Stimulated activated CD8-positive, alpha-beta memory T cell treated with anti-CD3 and anti-CD28 coated beads, Interleukin-7, amount 100 ng/mL, for 4 hours (primary cell): Measurements from ENCODE around the gene TMPRSS2.

Experiments used
- DNase-seq, 2 donors: peaks; one replicate each; pipeline ENCODE4 v3.0.0-alpha.2; 2020; ENCODE audit warnings: low read depth in 2 of 2

The TMPRSS2 gene

DNA sequence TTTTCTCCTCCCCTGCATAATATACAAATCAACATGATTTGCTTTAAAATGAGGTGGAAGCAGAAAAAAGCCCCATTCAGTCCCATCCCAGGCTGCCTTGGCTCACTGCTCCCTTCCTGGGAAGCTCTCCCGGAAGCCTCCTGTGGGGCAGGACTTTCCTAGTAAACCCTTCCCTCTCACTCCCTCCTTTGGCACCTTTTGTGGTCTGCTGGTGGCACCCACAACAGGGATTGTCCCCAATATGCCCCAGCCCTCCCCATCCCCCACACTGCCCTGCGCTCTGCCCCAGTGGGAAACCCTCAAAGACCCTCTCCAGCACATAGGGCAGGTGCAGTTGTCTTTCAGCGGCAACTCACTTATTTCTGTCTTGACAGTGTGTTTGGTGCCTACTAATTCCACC is 1.8 kb upstream of the TMPRSS2 start:
- no peak for DNase-seq

DNA sequence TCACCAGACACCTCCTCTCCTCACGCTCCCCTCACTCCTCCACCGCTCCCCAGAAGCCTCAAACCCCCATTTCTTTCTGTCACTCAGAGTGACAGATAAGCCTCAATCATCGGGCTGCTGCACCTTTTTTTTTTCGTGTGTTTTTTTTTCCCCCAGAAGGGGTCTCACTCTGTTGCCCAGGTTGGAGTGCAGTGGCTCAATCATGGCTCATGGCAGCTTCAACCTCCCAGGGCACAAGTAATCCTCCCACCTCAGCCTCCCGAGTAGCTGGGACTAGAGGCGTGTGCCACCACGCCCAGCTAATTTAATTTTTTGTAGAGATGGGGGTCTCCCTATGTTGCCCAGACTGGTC is 1.2 kb upstream of the TMPRSS2 start:
- no peak for DNase-seq

DNA sequence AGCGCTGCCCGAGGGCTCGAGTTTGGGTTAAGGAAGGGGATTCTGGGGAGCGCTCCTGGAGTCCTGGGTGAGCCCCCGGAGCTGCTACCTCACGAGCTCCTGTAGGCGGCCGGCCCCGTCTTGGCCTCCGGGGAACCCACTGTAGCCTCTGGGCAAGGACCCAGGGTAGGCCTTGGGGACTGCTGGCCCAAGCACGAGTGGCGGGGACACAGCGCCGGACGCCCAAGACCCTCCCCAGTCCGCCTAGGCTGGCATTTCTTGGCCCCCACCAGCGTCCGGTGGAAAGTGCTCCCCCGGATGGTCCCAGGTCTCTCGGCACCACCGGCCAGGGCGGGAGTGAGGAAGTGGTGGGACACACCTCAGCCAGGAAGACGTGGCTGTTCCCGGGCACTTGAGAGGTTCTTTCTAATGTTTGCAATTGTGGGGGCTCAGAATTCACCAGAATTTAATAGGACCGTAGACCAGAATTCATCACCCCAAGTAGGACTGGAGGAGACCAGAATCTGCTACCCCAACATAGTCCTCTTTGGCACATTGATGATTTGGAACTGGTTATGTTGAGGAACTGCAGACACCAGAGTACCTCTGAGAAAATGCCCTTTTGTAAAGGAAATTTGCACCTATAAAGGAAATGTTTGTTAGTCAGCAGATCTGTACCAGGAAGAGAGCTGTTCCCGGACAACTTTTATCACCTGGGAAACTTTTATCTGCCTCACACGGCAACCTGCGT is 622 bp upstream of the TMPRSS2 start:
- DNase-seq = no peak

DNA sequence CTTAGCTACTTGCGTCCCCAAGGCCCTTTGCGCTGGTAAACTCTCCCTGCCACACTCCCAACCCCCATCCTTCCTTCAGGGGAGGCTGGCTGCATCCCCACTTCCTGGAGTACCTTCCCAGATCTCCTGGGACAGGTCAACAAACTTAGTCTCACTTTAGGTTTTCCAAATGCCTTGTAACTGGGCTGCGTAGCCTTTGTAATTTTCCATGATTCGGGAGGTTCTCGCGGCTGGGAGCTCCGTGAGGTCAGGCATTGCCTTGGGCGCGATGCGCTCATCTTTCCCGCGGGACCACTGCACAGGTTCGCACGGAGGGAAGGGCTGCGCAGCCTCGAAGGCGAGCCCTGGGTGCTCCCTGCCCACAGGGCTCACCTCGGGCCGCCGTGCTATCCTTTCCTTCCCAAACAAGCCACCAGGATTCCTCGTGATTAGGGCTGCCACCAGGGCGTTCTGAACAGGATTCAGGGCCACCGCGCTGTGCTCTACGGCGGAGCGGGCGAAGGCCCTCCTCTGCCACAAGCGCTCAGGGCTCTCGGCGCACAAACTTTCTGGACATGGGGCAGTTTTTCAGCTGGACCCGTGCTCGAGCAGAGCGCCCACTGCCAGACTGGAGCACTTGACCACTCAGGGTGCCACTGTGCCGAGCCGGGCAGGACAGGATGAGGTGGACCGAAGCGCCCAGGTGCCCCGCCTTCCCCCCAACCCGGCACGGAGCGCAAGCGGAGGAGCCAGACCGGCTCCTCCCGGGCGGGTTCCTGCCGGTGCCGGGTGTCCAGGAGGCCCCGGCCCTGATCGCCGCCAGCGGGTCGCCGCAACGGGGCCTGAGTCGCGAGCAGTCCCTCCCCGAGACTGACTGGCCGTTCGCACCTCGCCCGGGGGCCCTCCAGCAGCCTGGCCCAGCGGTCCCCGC is 1.1 kb downstream of the TMPRSS2 start:
- no peak for DNase-seq

DNA sequence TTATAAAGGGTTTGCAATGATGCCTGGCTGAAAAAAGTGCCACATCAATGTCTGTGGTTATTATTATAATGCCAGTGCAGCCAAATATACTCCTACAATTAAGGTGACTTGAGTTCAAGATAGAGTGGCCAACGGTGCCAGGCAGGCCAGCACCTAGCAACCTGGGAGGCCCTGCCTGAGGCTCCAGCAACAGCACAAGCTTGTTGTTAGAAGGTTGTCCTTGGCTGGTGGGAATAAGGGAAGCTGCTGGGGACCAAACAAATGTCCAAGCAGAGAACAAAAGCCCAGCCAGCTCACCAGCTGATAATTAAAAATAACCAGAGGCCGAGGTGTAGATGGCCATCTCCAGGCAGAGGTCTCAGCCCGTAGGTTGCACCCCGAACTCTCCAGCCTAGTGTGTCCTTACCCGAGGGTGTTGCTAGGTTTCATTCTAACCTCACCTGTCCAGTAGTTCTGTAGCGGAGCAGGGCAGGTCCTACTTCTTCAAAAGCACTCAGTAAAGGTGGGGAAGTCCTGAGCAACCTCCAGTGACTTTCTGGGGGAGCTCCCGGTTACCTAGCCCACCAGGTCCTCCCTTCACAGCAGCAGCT is 1.9 kb downstream of the TMPRSS2 start:
- DNase-seq = no peak

DNA sequence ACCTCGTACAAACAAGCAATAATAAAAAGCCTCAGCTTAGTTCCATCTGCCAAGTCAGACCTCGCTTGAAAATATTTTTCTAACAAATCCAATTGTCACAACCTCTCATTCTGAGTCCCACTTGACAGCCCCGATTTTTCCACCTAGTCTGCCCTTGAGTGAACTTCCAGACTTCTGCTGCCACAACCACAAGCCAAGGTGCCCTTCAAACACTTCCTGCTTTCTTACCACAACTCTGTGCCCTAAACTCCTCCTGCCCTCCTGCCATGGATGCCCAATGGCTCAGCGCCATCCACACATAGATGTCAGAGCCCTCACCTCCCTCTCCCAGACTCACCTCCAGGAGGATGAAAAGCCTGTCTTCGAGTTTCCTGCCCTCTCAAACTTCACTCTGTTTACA is 3.9 kb downstream of the TMPRSS2 start:
- DNase-seq = no peak

DNA sequence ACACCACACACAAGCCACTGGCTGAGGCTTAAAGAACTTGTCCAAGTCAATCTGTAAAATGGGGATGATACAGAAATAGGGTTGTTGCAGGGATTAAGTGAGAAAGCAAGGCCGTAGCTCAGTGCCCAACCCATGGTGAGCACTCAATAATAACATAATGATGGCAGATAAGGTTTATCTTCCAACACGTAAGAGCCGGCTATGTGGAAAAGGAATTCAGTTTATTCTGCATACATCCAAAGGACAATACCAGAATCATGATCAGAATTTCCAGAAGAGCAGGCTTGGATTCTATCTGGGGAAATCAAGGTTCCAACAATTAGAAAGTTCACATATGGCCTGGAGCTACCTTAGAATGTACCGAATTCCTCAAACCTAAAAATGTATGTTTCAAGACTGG is 4.6 kb downstream of the TMPRSS2 start:
- no peak for DNase-seq

DNA sequence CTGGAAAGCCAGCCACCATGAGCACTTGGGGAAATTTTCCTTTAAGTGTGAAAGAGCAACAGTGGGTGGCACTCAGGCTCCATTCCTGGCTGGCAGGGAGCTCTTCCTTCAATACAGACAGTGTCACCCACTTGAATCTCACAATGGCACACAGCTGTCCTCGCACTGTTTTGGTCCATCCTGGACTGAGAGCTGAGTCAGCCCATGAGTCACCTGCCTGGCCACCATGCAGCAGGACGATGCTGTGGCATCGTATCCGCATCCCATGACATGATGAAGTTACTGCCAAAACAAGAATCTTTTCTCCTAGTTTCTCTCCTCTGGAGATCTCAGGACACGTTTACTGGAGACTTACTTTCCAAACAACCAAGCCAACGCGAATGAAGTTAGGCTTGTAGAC is 6.0 kb downstream of the TMPRSS2 start:
- no peak for DNase-seq

DNA sequence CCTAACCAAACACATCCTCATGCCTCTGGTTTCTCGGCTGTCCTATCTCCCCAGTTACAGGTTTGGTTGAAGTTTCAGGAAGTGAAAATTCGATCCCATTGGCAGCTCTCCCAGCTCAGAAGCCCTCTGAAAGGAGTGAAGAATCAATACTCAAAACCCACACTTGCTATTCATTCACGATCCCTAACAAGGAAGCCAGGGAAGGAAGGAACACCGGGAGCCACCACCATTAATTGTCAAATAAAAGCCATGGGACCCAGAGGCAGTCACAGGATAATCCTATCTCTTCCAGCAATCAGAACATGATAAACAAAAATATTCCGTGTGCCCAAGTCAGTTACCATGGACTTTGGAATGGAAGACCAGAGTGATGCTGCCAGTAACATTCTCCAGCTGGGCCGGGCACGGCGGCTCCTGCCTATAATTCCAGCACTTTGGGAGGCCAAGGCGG is 7.0 kb downstream of the TMPRSS2 start:
- DNase-seq = no peak

DNA sequence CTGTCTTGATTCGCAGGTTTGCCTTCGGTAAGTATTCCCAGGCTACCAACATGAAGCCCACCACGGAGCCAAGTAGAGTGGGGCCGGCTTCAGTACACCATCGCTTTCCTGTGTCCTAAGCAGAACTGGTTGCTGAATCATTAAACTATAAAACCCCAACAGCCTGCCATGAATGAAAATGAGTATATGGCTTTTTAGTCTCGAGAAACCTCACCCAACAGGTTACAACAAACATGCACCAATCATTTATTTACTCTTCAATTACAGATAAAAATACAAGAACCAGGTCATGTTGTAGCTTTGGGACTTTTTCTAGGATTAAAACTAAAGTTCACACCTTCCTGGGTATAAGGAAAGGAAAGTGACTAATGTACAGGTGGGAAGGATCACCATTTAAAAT is 7.6 kb downstream of the TMPRSS2 start:
- no peak for DNase-seq

DNA sequence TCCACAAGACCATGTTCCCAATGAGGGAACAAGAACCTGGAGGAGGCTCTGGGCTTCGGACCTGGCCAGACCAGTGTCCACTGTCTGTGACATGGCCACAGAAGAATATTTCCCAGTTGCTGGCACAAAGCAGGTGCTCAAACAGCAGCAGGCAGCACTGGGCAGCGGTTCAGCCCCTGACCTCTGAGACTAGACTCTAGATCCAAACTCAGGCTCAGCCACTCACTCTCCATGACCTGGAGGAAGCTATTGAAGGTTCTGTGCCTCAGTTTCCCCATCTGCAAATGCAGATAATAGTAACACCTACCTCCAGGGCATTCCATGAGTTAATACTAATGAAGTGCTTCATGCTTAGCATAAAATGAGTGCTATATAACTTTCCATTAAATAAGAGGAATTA is 8.0 kb downstream of the TMPRSS2 start:
- no peak for DNase-seq

DNA sequence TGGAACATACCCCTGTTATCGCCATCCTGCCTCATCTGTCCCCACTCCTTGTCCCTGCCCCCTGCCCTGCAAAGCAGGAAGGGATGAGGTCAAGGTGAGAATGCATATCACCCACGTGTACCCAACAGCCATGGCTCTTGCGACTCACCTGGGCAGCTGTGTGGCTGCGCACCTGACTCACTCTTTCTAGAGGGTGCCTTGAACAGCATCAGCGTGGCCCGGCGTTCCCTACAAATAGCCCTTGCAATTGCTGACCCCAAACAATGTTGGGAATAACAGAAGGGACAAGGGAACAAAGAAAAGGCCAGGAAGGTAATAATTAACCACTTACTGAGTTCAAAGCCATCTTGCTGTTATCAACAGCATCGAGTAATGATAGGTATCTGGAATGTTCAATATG is 10.2 kb downstream of the TMPRSS2 start:
- DNase-seq = no peak

DNA sequence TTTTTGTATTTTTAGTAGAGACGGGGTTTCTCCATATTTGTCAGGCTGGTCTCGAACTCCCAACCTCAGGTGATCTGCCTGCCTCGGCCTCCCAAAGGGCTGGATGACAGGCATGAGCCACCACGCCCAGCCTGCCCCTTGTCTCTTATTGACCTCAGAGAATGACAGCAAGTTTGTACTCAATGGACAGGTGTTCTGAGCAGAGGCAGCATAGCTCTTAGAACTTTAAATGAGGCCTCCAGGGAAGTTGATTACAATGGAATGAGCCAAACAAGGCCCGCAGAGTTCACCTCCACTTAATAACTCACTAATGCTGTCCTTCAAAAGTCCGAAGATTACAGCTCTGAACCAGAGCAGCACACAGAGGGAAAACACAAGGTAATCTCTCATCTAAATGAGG is 10.9 kb downstream of the TMPRSS2 start:
- no peak for DNase-seq

DNA sequence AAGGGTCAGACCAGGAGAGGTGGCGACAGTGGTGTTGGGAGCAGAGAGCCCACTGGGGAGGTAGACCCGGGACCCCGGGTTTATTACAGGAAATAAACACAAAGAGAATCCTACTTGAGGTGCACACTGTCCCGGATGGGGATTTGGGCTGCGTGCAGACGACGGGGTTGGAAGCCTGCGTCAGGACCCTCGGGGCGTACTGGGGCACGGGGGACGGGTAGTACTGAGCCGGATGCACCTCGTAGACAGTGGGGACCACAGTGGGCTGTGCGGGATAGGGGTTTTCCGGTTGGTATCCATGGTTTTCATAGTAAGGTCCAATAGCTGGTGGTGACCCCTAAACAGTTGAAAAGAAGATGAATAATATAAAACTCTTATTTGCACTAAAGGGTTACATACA is 13.7 kb downstream of the TMPRSS2 start:
- no peak for DNase-seq

DNA sequence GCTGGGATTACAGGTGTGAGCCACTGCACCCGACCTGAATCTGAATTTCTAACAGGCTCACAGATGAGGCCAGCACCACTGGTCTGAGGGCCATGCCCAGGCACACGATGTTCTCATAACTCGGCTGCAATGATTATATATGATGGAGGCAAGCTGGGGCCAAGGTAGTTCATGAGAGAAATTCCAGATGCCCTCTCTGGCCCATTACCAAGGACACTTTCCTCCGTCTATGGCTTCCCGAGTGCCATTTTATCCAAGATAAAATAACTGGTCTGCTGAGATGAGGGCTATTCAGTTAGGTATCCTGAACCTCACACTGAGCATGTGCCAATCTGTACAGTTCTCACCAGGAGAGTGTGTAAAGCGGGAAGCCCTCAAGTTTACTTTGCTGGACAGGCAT is 16.5 kb downstream of the TMPRSS2 start:
- no peak for DNase-seq

DNA sequence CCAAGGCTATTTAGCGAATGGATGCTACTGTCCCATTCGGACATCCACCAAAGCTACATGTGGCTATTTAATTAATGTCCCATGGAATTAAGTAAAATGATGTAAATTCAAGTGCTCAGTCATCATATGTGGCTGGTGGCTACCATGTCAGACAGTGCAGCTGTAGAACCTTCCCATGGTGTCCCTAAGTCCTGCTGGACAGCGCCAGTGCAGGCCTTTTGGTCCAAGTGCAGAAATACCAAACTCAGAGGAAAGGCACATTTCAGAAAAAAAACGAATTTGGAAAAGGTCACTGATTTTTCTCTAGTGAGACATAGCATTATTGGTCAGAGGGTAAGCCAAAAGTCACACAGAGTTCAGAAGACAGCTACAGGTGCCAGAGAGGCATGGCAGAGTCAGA is 17.6 kb downstream of the TMPRSS2 start:
- DNase-seq = no peak

DNA sequence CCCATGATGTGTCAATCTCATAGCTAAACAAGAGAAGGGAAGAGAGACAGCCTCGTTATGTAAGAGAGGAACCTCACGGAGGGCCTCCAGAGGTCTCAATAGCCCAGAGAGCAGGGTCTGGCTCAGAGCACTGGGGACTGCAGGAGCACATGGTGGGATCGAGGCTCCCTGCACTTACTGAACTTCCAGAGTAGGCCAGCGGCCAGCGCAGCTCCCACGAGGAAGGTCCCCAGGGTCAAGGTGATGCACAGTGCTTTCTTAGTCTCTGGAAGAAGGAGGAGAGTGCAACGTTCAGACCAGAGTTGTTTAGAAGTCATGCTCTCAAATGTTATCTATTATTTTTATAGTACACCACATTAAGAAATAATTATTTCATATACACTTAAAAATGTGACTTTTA is 18.6 kb downstream of the TMPRSS2 start:
- no peak for DNase-seq

DNA sequence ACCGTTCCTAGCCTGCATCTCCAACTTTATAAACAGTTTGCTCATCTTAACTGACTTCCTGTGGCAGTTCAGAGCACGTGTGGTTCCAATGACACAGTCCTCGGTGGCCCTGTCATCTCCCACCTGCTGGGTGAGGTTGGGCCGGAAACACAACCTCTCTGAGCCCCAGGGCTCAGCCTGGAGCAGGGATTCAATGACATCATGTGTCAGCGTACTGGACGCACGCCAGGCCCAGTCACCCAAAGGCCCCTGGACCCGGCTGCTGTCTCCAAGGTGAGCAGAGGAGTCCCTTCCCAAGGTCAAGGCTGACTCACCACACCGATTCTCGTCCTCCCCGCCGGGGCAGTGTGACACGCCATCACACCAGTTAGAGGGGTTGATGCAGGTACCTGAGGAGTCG is 19.9 kb downstream of the TMPRSS2 start:
- no peak for DNase-seq

DNA sequence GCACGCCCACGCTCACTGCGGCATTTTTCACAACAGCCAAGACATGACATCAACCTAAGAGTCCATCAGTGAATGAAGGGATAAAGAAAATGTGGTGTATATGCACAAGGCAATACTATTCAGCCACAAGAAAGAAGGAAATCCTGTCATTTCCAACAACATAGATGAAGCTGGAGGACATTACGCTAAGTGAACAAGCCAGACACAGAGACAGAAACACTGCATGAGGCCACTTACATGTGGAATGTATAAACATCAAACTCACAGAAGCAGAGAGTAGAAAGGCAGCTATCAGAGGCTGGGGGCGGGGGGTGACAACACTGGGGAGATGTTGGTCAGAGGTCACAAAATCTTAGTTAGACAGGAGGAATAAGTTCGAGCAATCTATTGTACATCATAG is 20.9 kb downstream of the TMPRSS2 start:
- DNase-seq = no peak

DNA sequence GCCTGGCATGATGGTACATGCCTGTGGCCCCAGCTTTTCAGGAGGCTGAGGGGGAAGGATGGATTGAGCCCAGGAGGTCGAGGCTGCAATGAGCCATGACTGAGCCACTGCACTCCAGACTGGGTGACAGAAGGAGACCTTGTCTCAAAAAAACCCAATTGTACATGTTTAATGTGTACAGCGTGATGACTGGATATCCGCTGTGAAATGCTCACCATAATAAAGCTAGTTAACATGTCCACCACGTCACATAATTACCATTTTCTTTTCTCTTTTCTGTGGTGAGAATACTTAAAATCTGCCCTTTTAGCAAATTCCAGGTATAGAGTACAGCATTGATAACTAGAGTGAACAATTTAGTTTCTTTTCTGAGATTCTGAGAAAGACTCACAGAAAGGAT is 24.0 kb downstream of the TMPRSS2 start:
- DNase-seq = no peak

DNA sequence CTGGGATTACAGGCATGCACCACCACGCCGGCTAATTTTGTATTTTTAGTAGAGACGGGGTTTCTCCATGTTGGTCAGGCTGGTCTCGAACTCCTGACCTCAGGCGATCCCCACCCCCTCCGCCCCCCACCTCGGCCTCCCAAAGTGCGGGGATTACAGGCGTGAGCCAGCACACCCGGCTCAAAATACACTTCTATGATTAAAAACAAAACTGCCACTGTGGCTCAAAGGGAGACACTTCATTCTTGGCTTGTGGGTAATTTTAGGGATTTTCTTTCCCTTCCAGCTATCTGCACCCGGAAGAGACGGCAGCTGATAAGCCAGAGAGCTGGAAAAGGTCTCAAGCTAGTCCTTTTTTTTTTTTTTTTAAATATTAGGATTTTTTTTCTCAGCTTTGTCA is 24.5 kb downstream of the TMPRSS2 start:
- DNase-seq = no peak

DNA sequence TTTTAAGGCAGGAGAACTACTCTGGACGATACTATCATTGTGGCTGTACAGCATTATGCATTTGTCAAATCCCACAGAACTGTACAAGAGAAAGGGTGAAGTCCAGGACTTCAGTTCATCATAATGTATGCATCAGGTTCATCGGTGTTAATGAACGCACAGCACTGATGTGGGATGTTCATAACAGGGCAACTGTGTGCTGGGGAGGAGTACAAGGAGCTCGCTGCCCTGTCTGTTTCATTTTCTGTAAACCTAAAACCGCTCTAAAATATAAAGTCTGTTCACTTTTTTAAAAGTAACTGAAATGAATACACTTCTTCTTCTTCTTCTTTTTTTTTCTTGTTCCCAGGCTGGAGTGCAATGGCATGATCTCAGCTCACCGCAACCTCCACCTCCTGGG is 25.0 kb downstream of the TMPRSS2 start:
- no peak for DNase-seq

DNA sequence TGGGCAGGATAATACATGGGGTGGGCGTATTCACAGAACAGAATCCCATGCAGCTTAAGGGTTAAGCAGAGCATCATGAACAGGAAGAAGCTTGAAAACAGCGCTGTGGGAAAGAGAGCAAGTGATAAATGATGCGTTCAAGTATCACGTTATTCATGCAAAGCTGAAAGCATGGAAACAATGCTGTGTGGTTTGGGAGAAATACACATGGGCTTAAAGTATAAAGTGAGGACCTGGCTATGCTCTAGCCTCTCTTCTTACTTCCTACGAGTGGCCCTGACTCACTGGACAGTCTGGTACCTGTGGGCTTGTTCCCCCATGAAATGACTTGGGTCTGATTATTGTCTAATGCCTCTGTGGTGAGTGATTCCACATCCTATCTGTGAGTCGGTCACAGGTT is 25.7 kb downstream of the TMPRSS2 start:
- DNase-seq = no peak
